HG03108 (cell line): ENCODE measurements around the gene TFG.

Source experiments
- ATAC-seq: cut with Tn5 transposase; IDR thresholded peaks from one replicate; pipeline ENCODE4 v1.9.1; 2021; ENCODE audit warnings: moderate library complexity; ENCODE audit not compliant: unreplicated experiment

Gene TFG

GRCh38 chr3:100783619-100784018 lies 74.3 kb downstream of the TFG start:
- ATAC-seq, result no peak

- no peak for ATAC-seq
Observed at GRCh38 chr3:100789579-100789978, 80.3 kb downstream of the TFG start.

- peak; percentile 64 for ATAC-seq
Observed at GRCh38 chr3:100796556-100796955, 87.3 kb downstream of the TFG start.

GRCh38 chr3:100798012-100798411 lies 88.7 kb downstream of the TFG start:
- no peak for ATAC-seq
